GM21367 (cell line): ENCODE results near the gene DOCK4.

Source experiments
- ATAC-seq: cut with Tn5 transposase; IDR thresholded peaks from one replicate; pipeline ENCODE4 v1.9.1; 2021; ENCODE audit not compliant: unreplicated experiment

DOCK4 gene

GRCh38 chr7:111780527-111780926 lies 425.7 kb downstream of the DOCK4 start:
- ATAC-seq, result no peak

- ATAC-seq, result no peak
These were observed 431.0 kb downstream of the DOCK4 start for GRCh38 chr7:111775206-111775605.

- no peak for ATAC-seq
These were observed 433.5 kb downstream of the DOCK4 start for GRCh38 chr7:111772716-111773115.

- no peak for ATAC-seq
These were observed 434.6 kb downstream of the DOCK4 start for GRCh38 chr7:111771638-111772037.

GRCh38 chr7:111770116-111770515 lies 436.1 kb downstream of the DOCK4 start:
- no peak for ATAC-seq

GRCh38 chr7:111765751-111766643 lies 440.2 kb downstream of the DOCK4 start:
- no peak for ATAC-seq

- ATAC-seq, result peak; percentile 76
These were observed 442.9 kb downstream of the DOCK4 start for GRCh38 chr7:111763221-111763801.

GRCh38 chr7:111762799-111763198 lies 443.4 kb downstream of the DOCK4 start:
- no peak for ATAC-seq

GRCh38 chr7:111762211-111762610 lies 444.0 kb downstream of the DOCK4 start:
- no peak for ATAC-seq

GRCh38 chr7:111760043-111760442 lies 446.2 kb downstream of the DOCK4 start:
- ATAC-seq, result no peak

- no peak for ATAC-seq
These were observed 447.9 kb downstream of the DOCK4 start for GRCh38 chr7:111758332-111758731.

- no peak for ATAC-seq
These were observed 449.5 kb downstream of the DOCK4 start for GRCh38 chr7:111756687-111757178.

- ATAC-seq, result no peak
These were observed 450.8 kb downstream of the DOCK4 start for GRCh38 chr7:111755383-111755782.

GRCh38 chr7:111753968-111754367 lies 452.2 kb downstream of the DOCK4 start:
- ATAC-seq, result no peak

GRCh38 chr7:111752022-111752582 lies 454.1 kb downstream of the DOCK4 start:
- peak; percentile 97 for ATAC-seq

- no peak for ATAC-seq
These were observed 455.3 kb downstream of the DOCK4 start for GRCh38 chr7:111750878-111751277.

GRCh38 chr7:111750228-111750627 lies 456.0 kb downstream of the DOCK4 start:
- no peak for ATAC-seq

GRCh38 chr7:111749625-111750024 lies 456.6 kb downstream of the DOCK4 start:
- ATAC-seq, result no peak

GRCh38 chr7:111747718-111748117 lies 458.5 kb downstream of the DOCK4 start:
- ATAC-seq, result no peak

GRCh38 chr7:111746950-111747349 lies 459.2 kb downstream of the DOCK4 start:
- no peak for ATAC-seq

- no peak for ATAC-seq
These were observed 461.6 kb downstream of the DOCK4 start for GRCh38 chr7:111744501-111745155.
